ENCODE results near the gene TBC1D4. TPM values are rescaled to one million over a fixed set of nuclear protein-coding genes. Genes with fewer than 3 reads are reported as not detected.

TBC1D4 gene
- total and polyA plus RNA-seq, 9 of the 15 experiments (the other 6 are each of a cell fraction or from before 2014, with no cell fraction given): 2.8 to 12.3 (median 7.0) TPM

- TF ChIP-seq GTF2A2 (tag; IDR thresholded peaks at IDR 0.05): no peak
Measured at GRCh38 chr13:75329097-75329496, 152.9 kb downstream of the TBC1D4 start (continued).

- Histone ChIP-seq H3K4me2 (ENCODE audit: insufficient read depth, low read length) (peak overlapping the region; percentile 78; the same call in 1 of the 2 replicates), H3K9me3 (replicated peaks; ENCODE audit: control insufficient read depth, insufficient read depth, low read depth, low read length) (no peaks in the 10 kb centered on the region), H3K27me3 (ENCODE audit: control insufficient read depth in 2 of 2, insufficient read depth in 2 of 2, low read length in 2 of 2) (no peaks in the 10 kb centered on the region), H3K79me2 (ENCODE audit: control insufficient read depth, insufficient read depth, low read length) (no peaks in the 10 kb centered on the region), H3K4me3 (no peak overlapping the region; the same call in 1 of the 2 replicates), H2AFZ (ENCODE audit: low read depth, low read length) (no peak overlapping the region), H3K9me1 (ENCODE audit: control insufficient read depth, insufficient read depth, low read length) (no peaks in the 10 kb centered on the region), H3K9ac (ENCODE audit: insufficient read depth in 1 of 2, low read depth in 2 of 2, low read length in 2 of 2) (no peak overlapping the region; a peak in 1 of 4 replicates), H3K27ac (ENCODE audit: extremely low read depth, low read depth, low read length) (peak overlapping the region; percentile 75; the same call in 1 of the 3 replicates), H3K4me1 (replicated peaks in 1 of 2; ENCODE audit: control insufficient read depth in 2 of 2, insufficient read depth in 2 of 2, low read length in 2 of 2) (peaks cover 0 to 6% of the 10 kb centered on the region in 2 experiments; a peak in 2 of 5 replicates), H3K36me3 (ENCODE audit: control insufficient read depth, insufficient read depth, low read length) (no peaks in the 10 kb centered on the region), H4K20me1 (replicated peaks; ENCODE audit: control insufficient read depth, insufficient read depth, low read length) (no peaks in the 10 kb centered on the region)
- POLR2A ChIA-PET: interaction anchor here (0.5 kb wide), 1 partner anchor 13 kb away, joined by 3 read pairs; no protein-coding TSS in a partner anchor
- intact Hi-C loops (cut with micrococcal nuclease) (no loop called here), in situ Hi-C loops (cut with MboI) (no loop called here)
- ATAC-seq (0 out of 3 replicates have a peak, but pooled peaks have one; percentile 11), FAIRE-seq (no peak), DNase-seq (ENCODE audit: extremely low read depth in 1 of 4, low spot score in 3 of 4) (no peak)
- no TSS peak for BruUV-seq (replicated peaks)
- 0% methylated on average over 3 of the region's 3 CpGs for WGBS (ENCODE audit: insufficient coverage, low coverage, missing lambda C conversion rate)
- CTCF ChIA-PET (ENCODE audit: low intra/inter-chr PET ratio): no interaction called here
- TF ChIP-seq ZEB2 (IDR thresholded peaks at IDR 0.05) (no peak), ETV1 (tag; conservative IDR thresholded peaks at IDR 0.05; ENCODE audit: low read depth) (no peak), SOX6 (IDR thresholded peaks at IDR 0.05) (no peak), SIX5 (IDR thresholded peaks at IDR 0.05; ENCODE audit: borderline replicate concordance in 1 of 2, insufficient read depth in 1 of 2, low read depth in 1 of 2, low read length in 2 of 2) (no peak), ARID3B (CRISPR knock-in tag; IDR thresholded peaks at IDR 0.05; ENCODE audit: borderline replicate concordance) (no peak), CHAMP1 (IDR thresholded peaks at IDR 0.05) (no peak), ZNF232 (CRISPR knock-in tag; IDR thresholded peaks at IDR 0.05) (no peak), ZFP1 (CRISPR knock-in tag; IDR thresholded peaks at IDR 0.05) (no peak), CAMTA2 (CRISPR knock-in tag; conservative IDR thresholded peaks at IDR 0.05) (no peak), CHD1 (IDR thresholded peaks at IDR 0.05; ENCODE audit: low read length) (no peak), TFAP4 (CRISPR knock-in tag; IDR thresholded peaks at IDR 0.05; ENCODE audit: borderline replicate concordance) (no peak), CEBPB (tag; IDR thresholded peaks at IDR 0.05) (no peak), MCM3 (IDR thresholded peaks at IDR 0.05) (no peak), NR2C1 (IDR thresholded peaks at IDR 0.05) (no peak), NR2C1 (tag; IDR thresholded peaks at IDR 0.05) (no peak), MIER1 (IDR thresholded peaks at IDR 0.05; ENCODE audit: low read depth) (no peak), RBM22 (IDR thresholded peaks at IDR 0.05; ENCODE audit: low read depth, low read length, poor library complexity, severe bottlenecking) (no peak)
Measured at GRCh38 chr13:75327135-75327510, 154.8 kb downstream of the TBC1D4 start.

Data from K562 (cell line).